KMS-11 (cell line): Measurements from ENCODE around the gene CFL2.
"Not testable (repeated sequence)": the region's sequence is repeated elsewhere in the genome, so short reads cannot be mapped to it uniquely, and the experiment has no call there.

Experiments
- H2AFZ ChIP-seq: fragments of 200-600 bp; sonication (generic); 2 replicates; pipeline ENCODE4 v1.6.1; 2016; ENCODE audit warnings: antibody characterized with exemption, mixed run types, low read depth
- H3K27ac ChIP-seq: fragments of 200-600 bp; sonication (generic); 2 replicates; pipeline ENCODE4 v1.6.1; 2016; ENCODE audit warnings: mild to moderate bottlenecking, mixed run types
- H3K27me3 ChIP-seq: fragments of 200-600 bp; sonication (generic); 2 replicates; pipeline ENCODE4 v1.6.1; 2017; ENCODE audit warnings: mild to moderate bottlenecking, low read depth, mixed run types, moderate library complexity; ENCODE audit not compliant: insufficient read depth
- H3K36me3 ChIP-seq: fragments of 200-600 bp; sonication (generic); 2 replicates; pipeline ENCODE4 v1.6.1; 2017; ENCODE audit warnings: mild to moderate bottlenecking, mixed run types; ENCODE audit not compliant: insufficient read depth
- H3K4me1 ChIP-seq: fragments of 200-600 bp; sonication (generic); 2 replicates; pipeline ENCODE4 v1.6.1; 2016; ENCODE audit warnings: mild to moderate bottlenecking, low read depth, mixed run types; ENCODE audit not compliant: poor library complexity, severe bottlenecking
- H3K4me2 ChIP-seq: fragments of 200-600 bp; sonication (generic); 2 replicates; pipeline ENCODE4 v1.7.0; 2016; ENCODE audit warnings: mild to moderate bottlenecking, mixed run types
- H3K4me3 ChIP-seq: fragments of 200-600 bp; sonication (generic); IDR thresholded peaks from 2 replicates; pipeline ENCODE4 v1.6.1; 2017; ENCODE audit warnings: low read depth, low read length, mixed read lengths; ENCODE audit not compliant: insufficient read depth
- H3K79me2 ChIP-seq: fragments of 200-600 bp; sonication (generic); 2 replicates; pipeline ENCODE4 v1.6.1; 2016; ENCODE audit warnings: low read depth, mixed run types; ENCODE audit not compliant: insufficient read depth
- H3K9ac ChIP-seq: fragments of 200-600 bp; sonication (generic); 2 replicates; pipeline ENCODE4 v1.6.1; 2016; ENCODE audit warnings: mild to moderate bottlenecking, mixed run types
- H4K20me1 ChIP-seq: fragments of 200-600 bp; sonication (generic); 2 replicates; pipeline ENCODE4 v1.6.1; 2016; ENCODE audit warnings: mild to moderate bottlenecking, mixed run types; ENCODE audit not compliant: insufficient read depth
- CTCF ChIP-seq: fragments of 200-600 bp; sonication (generic); conservative IDR thresholded peaks from 2 replicates; pipeline ENCODE4 v1.6.1; 2017; ENCODE audit warnings: low read depth, mild to moderate bottlenecking, antibody characterized with exemption, low read length, moderate library complexity, mixed read lengths

The CFL2 gene

DNA sequence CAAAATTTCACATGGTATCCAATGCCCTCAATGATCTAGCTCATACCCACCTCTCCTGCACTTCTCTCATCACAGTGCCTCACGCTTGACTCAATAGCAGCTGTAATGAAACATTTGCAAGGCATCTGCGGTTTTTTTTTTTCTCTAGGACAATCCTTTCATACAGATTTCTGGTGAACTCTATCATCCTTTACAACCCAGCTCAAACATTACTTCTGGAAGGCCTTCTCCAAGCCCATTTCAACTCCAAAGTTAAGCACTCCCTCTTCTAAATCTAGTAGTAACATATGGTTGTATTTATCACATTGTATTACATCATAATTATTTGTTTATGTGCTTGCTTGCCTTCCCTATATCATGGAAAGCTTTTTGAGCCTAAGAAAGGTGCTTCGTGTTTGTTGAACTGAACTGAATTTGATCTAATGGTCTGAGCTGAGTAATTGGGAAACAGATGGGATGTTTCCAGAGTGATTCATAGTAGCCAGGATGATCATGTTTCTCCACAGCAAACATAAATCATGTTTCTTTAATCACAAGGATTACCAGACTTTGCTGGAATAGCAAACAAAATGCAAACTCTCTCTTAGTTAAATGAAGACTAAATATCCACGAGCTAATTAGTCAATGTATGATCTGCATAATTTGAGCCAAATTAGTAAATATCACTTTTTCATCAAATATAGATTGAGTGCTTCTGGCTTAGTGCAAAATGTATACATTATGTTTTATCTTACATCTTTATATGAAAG, 14.3 kb downstream of the CFL2 start:
- Histone ChIP-seq H3K27me3 (no peaks in the 10 kb centered on the region), H3K4me2 (no peak overlapping the region), H3K36me3 (no peaks in the 10 kb centered on the region), H3K79me2 (no peaks in the 10 kb centered on the region), H3K9ac (no peak overlapping the region), H4K20me1 (no peaks in the 10 kb centered on the region), H3K4me3 (no peak overlapping the region), H2AFZ (no peak overlapping the region), H3K4me1 (no peaks in the 10 kb centered on the region), H3K27ac (no peak overlapping the region)
- no peak for TF ChIP-seq CTCF

DNA sequence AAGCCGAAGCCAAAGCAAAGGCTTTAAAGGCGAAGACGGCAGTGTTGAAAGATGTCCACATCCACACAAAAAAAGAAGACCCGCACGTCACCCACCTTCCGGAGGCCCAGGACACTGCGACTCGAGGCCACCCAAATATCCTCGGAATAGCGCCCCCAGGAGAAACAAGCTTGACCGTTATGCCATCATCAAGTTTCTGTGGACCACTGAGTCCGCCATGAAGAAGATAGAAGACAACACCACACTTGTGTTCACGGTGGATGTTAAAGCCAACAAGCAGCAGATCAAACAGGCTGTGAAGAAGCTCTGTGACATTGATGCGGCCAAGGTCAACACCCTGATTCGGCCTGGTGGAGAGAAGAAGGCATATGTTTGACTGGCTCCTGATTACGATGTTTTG, 20.2 kb downstream of the CFL2 start:
- H3K4me3 ChIP-seq, H4K20me1 ChIP-seq, H3K4me1 ChIP-seq, H3K36me3 ChIP-seq, H2AFZ ChIP-seq, H3K4me2 ChIP-seq, H3K27me3 ChIP-seq, H3K27ac ChIP-seq, H3K9ac ChIP-seq, H3K79me2 ChIP-seq: not testable (repeated sequence)

DNA sequence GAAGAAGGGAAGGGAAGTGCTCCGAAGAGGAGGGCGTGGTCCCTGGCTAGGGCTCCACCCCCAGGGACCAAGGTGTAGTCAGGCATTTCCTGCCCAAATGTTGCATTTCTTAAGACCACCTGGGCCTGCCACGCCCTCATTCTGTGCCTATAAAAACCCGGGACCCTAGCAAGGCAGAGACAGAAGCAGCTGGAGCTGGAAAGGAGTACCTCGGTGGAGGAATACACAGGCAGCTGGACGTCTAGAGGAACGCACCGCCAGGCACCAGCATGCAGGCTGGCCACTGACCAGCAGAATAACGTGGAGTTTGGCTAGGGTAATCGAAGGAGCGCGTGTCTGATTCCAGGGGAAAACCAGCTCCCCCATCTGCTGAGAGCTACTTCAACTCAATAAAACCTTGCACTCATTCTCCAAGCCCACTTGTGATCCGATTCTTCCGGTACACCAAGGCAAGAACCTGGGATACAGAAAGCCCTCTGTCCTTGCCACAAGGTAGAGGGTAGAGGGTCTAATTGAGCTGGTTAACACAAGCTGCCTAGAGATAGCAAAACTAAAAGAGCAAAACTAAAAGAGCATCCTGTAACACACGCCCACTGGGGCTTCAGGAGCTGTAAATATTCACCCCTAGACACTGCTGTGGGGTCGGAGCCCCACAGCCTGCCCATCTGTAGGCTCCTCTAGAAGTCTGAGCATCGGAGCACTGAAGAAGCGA, 21.0 kb downstream of the CFL2 start:
- Histone ChIP-seq H3K4me3 (no peak overlapping the region), H3K79me2 (no peaks in the 10 kb centered on the region), H3K4me2 (no peak overlapping the region), H3K27me3 (no peaks in the 10 kb centered on the region), H2AFZ (no peak overlapping the region), H3K9ac (no peak overlapping the region), H3K36me3 (no peaks in the 10 kb centered on the region), H4K20me1 (no peaks in the 10 kb centered on the region), H3K27ac (no peak overlapping the region), H3K4me1 (no peaks in the 10 kb centered on the region)
- no peak for TF ChIP-seq CTCF

DNA sequence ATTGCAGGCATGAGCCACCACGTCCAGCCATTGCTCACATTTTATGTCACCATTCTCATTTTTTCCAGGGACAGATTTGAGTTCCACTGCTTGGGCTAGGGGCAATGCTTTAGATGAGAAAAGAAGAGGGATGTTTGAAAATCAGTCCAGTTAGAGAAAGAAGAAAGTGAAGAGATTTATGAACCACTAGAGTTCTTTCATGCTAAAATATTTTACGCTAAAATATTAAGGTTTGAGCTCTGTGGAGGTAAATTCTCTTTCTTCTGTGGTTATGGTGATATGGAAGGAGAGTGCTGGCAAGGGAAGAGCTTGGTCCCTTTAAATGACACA, 21.5 kb downstream of the CFL2 start:
- Histone ChIP-seq H3K27me3 (no peaks in the 10 kb centered on the region), H3K9ac (no peak overlapping the region), H3K4me1 (no peaks in the 10 kb centered on the region), H3K79me2 (no peaks in the 10 kb centered on the region), H2AFZ (no peak overlapping the region), H3K36me3 (no peaks in the 10 kb centered on the region), H4K20me1 (no peaks in the 10 kb centered on the region), H3K4me3 (no peak overlapping the region), H3K27ac (no peak overlapping the region), H3K4me2 (no peak overlapping the region)
- no peak for TF ChIP-seq CTCF

DNA sequence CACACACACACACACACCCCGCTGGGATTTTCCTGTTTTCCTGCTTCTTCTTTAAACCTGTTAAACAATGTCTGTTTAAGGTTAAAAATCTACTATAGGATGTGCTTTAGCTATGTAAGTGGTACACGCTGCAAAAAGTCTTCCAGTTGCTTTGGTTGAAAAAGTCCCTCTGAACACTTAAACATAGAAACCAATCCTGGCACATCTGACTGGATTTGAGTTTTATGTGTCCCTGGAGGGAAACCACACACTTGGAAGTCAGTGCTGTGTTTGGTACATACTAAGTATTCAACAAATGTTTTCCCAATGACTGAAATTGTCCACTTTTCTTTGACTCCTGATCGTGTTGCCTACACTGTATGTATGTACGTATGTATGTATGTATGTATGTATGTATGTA, 22.0 kb downstream of the CFL2 start:
- Histone ChIP-seq H3K4me3 (no peak overlapping the region), H3K27ac (no peak overlapping the region), H3K27me3 (no peaks in the 10 kb centered on the region), H4K20me1 (no peaks in the 10 kb centered on the region), H3K79me2 (no peaks in the 10 kb centered on the region), H3K4me2 (no peak overlapping the region), H3K4me1 (no peaks in the 10 kb centered on the region), H3K36me3 (no peaks in the 10 kb centered on the region), H2AFZ (no peak overlapping the region), H3K9ac (no peak overlapping the region)
- no peak for TF ChIP-seq CTCF
